Mucosa of gallbladder (tissue), 1 donor: ENCODE data around the gene KIF5C. TPM values are rescaled to one million over a fixed set of nuclear protein-coding genes. Genes with fewer than 3 reads are reported as not detected.

Experiments used
- DNase-seq: peaks from one replicate; pipeline ENCODE4 v3.0.0-alpha.2; 2020; ENCODE audit warnings: low spot score
- total RNA-seq: library from RNA; stranded (reverse); gene quantifications from one replicate; pipeline ENCODE4 v1.2.1, GENCODE V29; 2021
- donor health status: DM: no; HTN: no; CAD: no.

The KIF5C gene
- total RNA-seq, 1 donor from 2014 or later = 3.5 TPM

GRCh38 chr2:149015926-149016563 is 141.0 kb downstream of the KIF5C start:
- DNase-seq = no peak

DNA sequence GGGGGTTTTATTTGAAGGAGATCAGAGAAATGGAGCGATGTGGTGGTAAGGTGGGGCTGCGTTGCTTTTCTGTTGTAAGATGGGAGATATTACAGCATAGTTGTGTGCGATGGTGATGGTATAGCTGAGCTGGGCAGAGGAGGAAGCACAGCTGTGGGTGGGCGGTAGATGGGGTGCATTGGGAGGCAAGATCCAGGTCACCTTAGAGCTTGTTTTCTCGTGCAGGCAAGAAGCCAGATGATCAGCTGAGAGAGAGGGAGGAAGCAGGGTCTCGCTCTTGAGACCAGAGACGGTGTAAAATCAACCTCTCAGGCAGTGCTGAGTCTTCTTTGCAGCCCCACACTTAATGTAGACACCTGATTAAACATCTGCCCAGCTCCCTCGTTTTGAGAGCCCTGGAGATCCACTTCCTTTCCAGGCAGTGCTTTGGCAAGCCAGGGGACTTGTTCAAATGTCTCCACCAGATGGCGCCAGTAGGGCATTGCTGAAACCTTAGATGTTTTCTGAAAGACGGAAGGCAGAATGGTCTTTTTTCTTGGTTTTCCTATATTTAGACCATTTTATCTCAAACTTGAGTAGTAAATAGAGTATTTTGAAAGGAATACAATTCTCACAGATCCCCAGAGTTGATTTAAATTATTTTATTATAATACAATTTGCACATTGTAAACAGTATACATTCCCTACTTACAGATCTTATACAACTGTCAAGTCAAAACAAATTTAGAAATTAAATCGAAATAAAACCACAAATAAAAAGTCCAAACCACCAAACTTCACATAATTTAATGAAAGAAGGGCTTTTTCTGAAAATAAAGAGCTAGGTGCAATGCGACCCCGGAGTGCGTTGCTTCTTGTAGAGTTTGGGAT is 142.3 kb downstream of the KIF5C start:
- peak; percentile 82 for DNase-seq

- DNase-seq = no peak
Measured at GRCh38 chr2:149018981-149019380, 144.0 kb downstream of the KIF5C start.

DNA sequence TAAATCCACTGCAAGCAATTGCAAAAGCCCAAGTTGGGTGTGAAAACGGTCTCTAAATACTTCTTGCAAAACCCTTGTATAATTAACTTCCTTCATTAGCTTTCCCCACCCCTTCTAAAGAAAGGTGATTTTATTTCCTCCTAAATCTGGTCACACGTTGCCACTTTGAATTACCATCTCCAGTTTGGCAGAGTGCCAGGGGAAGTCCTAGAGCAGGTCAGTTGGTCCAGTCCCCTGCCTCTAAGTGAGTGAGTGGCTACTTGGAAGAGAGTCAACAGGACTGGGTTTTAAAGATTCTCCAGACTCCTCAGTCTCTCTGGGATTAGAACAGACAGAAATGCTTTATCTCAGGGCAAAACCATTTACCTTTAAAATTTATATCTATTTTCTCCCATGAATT is 144.7 kb downstream of the KIF5C start:
- DNase-seq = no peak

GRCh38 chr2:149020432-149020851 is 145.4 kb downstream of the KIF5C start:
- DNase-seq = no peak

- no peak for DNase-seq
Measured at GRCh38 chr2:149021271-149021719, 146.3 kb downstream of the KIF5C start.

DNA sequence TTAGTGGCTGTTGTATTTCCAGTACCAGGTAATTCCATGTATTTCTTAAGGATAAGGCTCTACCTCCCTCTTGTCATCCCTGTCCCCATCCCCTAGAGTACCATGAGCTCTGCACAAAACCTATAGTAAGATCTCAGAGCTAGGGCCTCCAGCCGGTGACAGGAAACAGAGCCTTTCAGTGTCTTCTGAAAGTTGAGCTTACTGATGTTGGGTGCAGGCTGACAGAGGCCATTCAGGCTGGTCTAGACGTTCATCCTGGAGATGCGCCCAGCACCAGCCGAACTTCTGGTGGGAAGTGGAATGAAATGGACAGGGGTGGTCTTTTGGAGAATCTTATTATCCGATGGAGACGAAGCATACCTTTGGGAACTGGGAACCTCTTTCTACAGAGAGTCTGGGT is 146.7 kb downstream of the KIF5C start:
- no peak for DNase-seq

- DNase-seq = no peak
Measured at GRCh38 chr2:149023091-149023490, 148.1 kb downstream of the KIF5C start.

GRCh38 chr2:149027590-149028250 is 152.7 kb downstream of the KIF5C start:
- no peak for DNase-seq

DNA sequence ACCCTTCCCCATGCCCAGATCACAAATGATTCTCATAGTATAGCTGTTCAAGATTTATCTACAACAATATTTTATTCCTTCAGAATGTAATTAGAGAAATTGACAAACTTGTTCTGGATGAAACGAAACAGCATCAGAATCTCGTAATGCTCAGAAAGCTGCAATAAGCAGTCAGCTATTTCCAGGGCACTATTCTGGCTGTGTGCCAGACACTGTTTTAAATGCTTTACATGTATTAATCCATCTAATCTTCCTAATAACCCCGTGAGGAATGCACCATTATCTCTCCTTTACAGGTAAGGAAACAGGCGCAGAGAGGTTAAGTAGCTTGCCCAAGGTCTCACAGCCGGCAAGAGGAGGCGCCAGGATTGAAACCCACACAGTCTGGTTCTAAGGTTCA is 153.3 kb downstream of the KIF5C start:
- DNase-seq = no peak

- no peak for DNase-seq
Measured at GRCh38 chr2:149028891-149029290, 153.9 kb downstream of the KIF5C start.

GRCh38 chr2:149029307-149029965 is 154.4 kb downstream of the KIF5C start:
- no peak for DNase-seq

GRCh38 chr2:149031396-149031795 is 156.4 kb downstream of the KIF5C start:
- no peak for DNase-seq

DNA sequence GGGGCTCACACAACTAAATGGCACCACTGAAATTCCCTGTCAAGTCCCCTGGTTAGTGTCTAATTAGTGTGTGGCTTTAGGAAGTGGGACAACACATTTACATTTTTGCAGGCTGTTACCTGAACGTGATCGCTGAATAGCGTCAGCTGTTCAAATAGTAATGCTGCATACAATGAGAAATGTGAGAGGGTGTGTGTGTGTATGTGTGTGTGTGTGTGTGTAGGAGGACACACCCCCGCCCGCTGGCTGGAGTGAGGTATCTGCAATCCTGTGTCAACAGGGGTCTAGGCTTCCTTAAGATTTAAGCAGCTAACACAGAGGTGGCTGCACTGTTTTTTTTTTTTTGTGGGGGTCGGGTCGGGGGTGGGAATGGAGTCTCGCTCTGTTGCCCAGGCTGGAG is 158.7 kb downstream of the KIF5C start:
- DNase-seq = peak; percentile 51

- DNase-seq = no peak
Measured at GRCh38 chr2:149034406-149034805, 159.4 kb downstream of the KIF5C start.

- DNase-seq = no peak
Measured at GRCh38 chr2:149036507-149037293, 161.7 kb downstream of the KIF5C start.

DNA sequence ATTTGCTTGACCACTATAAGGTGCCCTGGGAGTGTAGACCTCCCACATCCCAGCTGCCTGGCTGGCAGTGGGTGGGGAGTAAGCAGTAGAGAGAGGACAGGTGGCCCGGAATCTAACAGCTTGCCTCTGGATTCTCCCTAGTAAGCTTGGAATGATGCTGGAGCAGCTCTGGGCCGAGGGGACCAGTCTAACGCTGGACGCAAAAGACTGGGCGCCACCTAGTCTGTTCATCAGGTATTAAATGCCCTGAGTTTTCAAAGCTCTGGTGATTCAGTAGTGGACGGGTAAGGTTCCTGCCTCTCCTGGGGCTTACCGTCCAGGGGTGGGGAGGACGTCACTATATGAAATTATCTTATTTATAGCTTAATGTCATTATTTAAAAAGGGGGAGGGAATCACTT is 162.8 kb downstream of the KIF5C start:
- DNase-seq = peak; percentile 29

GRCh38 chr2:149038442-149039212 is 163.6 kb downstream of the KIF5C start, which contains the start of gene LYPD6B:
LYPD6B (plus strand) TSS chr2:149038699; CDS start chr2:149130949, 92,250 bp downstream.
- peak; percentile 71 for DNase-seq

GRCh38 chr2:149039213-149039724 is 164.2 kb downstream of the KIF5C start:
- no peak for DNase-seq

DNA sequence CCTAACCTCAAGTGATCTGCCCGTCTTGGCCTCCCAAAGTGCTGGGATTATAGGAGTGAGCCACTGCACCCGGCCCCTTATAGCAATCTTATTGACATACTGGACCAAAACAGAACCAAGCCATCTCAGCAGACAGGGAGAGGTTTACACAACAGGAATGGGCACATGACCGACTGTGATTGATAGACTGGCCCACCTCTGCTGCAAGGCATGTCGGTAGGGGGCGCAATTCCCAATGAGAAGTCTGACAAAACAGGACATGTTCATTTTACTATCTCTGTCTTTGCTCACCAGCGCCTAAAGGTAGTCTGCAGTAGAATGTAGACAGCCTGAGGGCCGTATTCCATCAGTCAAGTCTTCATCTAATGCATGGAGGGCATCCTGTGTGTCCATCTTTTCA is 165.4 kb downstream of the KIF5C start:
- DNase-seq = no peak
